Measurements from ENCODE around the gene SUPT20H.

The SUPT20H gene

GRCh38 chr13:37089495-37089894 is 30.0 kb upstream of the SUPT20H start:
- TF ChIP-seq ZNF70 (CRISPR knock-in tag; IDR thresholded peaks at IDR 0.05) (no peak), ZFP30 (CRISPR knock-in tag; IDR thresholded peaks at IDR 0.05) (no peak), PATZ1 (CRISPR knock-in tag; IDR thresholded peaks at IDR 0.05; ENCODE audit: borderline replicate concordance) (no peak)
- no peak for ATAC-seq

GRCh38 chr13:37087486-37087885 is 28.0 kb upstream of the SUPT20H start:
- no peak for ATAC-seq
- no peak for TF ChIP-seq GLIS3 (CRISPR knock-in tag; IDR thresholded peaks at IDR 0.05)
- TF ChIP-seq ISL1 (CRISPR knock-in tag; IDR thresholded peaks at IDR 0.05), result no peak
- no peak for TF ChIP-seq CSRNP3 (CRISPR knock-in tag; IDR thresholded peaks at IDR 0.05)
- TF ChIP-seq PPARA (CRISPR knock-in tag; IDR thresholded peaks at IDR 0.05; ENCODE audit: borderline replicate concordance), result no peak
- no peak for TF ChIP-seq TCF4 (CRISPR knock-in tag; IDR thresholded peaks at IDR 0.05; ENCODE audit: borderline replicate concordance)
- no peak for TF ChIP-seq RARB (CRISPR knock-in tag; IDR thresholded peaks at IDR 0.05)
- no peak for TF ChIP-seq BACH2 (CRISPR knock-in tag; IDR thresholded peaks at IDR 0.05; ENCODE audit: borderline replicate concordance)

- TF ChIP-seq ARNTL (CRISPR knock-in tag; IDR thresholded peaks at IDR 0.05; ENCODE audit: borderline replicate concordance, low read depth) (no peak), PATZ1 (CRISPR knock-in tag; IDR thresholded peaks at IDR 0.05; ENCODE audit: borderline replicate concordance) (no peak), PPARA (CRISPR knock-in tag; IDR thresholded peaks at IDR 0.05; ENCODE audit: borderline replicate concordance) (no peak), OSR1 (CRISPR knock-in tag; IDR thresholded peaks at IDR 0.05) (no peak), TCF4 (CRISPR knock-in tag; IDR thresholded peaks at IDR 0.05; ENCODE audit: borderline replicate concordance) (no peak)
- ATAC-seq, result no peak
These were observed 26.1 kb upstream of the SUPT20H start for GRCh38 chr13:37085606-37086005.

GRCh38 chr13:37076818-37077217 is 17.3 kb upstream of the SUPT20H start:
- ATAC-seq, result no peak
- no peak for TF ChIP-seq GLIS3 (CRISPR knock-in tag; IDR thresholded peaks at IDR 0.05)
- no peak for TF ChIP-seq ESRRG (CRISPR knock-in tag; IDR thresholded peaks at IDR 0.05)
- no peak for TF ChIP-seq ZFP3 (CRISPR knock-in tag; IDR thresholded peaks at IDR 0.05)
- no peak for TF ChIP-seq CSRNP3 (CRISPR knock-in tag; IDR thresholded peaks at IDR 0.05)
- TF ChIP-seq POU6F1 (CRISPR knock-in tag; IDR thresholded peaks at IDR 0.05; ENCODE audit: borderline replicate concordance, low read depth), result no peak
- TF ChIP-seq ZNF565 (CRISPR knock-in tag; conservative IDR thresholded peaks at IDR 0.05; ENCODE audit: low read depth), result no peak
- TF ChIP-seq TOX (CRISPR knock-in tag; IDR thresholded peaks at IDR 0.05; ENCODE audit: borderline replicate concordance), result no peak
- no peak for TF ChIP-seq PATZ1 (CRISPR knock-in tag; IDR thresholded peaks at IDR 0.05; ENCODE audit: borderline replicate concordance)
- no peak for TF ChIP-seq CSDC2 (CRISPR knock-in tag; IDR thresholded peaks at IDR 0.05)
- TF ChIP-seq ZNF70 (CRISPR knock-in tag; IDR thresholded peaks at IDR 0.05), result no peak
- TF ChIP-seq ZNF8 (CRISPR knock-in tag; IDR thresholded peaks at IDR 0.05), result no peak
- no peak for TF ChIP-seq ISL1 (CRISPR knock-in tag; IDR thresholded peaks at IDR 0.05)
- TF ChIP-seq SNAI2 (CRISPR knock-in tag; IDR thresholded peaks at IDR 0.05), result no peak

Data from SK-N-SH treated with all-trans-retinoic acid at 6 μM for 48 hours (cell line).